IPS DF 19.7 (cell line): ENCODE results near the gene LTV1.
A peak's percentile ranks its signal among the peaks of the same experiment; 100 is the strongest.
"Not testable (repeated sequence)": the region's sequence is repeated elsewhere in the genome, so short reads cannot be mapped to it uniquely, and the experiment has no call there.

ENCODE experiments used
- DNase-seq: peaks from one replicate; pipeline ENCODE4 v3.0.0-alpha.2; 2013; ENCODE audit warnings: low read depth, low spot score

The LTV1 gene, protein sequence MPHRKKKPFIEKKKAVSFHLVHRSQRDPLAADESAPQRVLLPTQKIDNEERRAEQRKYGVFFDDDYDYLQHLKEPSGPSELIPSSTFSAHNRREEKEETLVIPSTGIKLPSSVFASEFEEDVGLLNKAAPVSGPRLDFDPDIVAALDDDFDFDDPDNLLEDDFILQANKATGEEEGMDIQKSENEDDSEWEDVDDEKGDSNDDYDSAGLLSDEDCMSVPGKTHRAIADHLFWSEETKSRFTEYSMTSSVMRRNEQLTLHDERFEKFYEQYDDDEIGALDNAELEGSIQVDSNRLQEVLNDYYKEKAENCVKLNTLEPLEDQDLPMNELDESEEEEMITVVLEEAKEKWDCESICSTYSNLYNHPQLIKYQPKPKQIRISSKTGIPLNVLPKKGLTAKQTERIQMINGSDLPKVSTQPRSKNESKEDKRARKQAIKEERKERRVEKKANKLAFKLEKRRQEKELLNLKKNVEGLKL

DNA sequence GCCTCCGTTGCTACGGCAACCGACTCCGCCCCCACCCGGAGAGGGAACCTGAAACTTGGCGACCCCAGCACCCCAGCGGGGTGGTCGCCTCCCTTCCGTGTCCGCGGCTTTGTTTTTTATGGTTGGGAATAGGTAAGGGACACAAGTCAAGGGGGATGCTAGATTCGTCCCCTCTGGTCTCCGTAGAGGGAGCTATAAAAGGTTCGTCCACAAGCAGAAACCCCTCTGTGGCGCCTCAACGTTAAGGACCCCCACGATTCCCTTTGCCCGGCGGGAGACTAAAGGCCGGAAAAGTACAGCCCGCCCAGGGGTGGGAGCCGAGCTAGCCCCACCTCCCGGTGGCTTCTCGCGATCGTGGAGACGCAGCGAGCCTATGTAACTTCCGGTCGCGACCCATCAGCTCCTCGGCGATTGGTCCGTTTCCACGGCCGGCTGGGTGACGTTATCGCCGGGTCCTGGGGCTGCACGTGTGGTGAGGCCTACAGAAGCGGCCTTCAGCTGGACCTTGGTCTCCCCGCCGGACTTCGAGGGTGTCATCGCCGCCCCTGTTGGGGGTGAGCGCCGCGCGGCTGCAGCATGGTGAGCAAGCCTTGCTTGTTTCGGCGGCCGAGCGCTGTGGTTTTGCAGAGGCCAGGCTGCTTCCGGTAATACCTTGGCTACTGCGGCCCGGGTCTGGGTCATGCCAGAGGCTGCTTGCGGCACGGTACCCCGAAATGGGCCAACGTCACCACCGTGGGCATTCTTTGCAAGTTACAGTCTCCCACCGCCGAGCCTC is at the start of gene LTV1:
LTV1 (plus strand) TSS at position 437 of the 775 bp plus-strand sequence; CDS start at position 577, 140 bp downstream.
- DNase-seq, result peak; percentile 76

DNA sequence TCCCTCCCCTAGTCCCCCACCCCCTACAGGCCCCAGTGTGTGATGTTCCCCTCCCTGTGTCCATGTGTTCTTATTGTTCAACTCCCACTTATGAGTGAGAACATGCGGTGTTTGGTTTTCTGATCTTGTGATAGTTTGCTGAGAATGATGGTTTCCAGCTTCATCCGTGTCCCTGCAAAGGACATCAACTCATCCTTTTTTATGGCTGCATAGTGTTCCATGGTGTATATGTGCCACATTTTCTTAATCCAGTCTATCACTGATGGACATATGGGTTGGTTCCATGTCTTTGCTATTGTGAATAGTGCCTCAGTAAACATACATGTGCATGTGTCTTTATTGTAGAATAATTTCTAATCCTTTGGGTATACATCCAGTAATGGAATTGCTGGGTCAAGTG is 46.6 kb upstream of the LTV1 start:
- not testable (repeated sequence) for DNase-seq

DNA sequence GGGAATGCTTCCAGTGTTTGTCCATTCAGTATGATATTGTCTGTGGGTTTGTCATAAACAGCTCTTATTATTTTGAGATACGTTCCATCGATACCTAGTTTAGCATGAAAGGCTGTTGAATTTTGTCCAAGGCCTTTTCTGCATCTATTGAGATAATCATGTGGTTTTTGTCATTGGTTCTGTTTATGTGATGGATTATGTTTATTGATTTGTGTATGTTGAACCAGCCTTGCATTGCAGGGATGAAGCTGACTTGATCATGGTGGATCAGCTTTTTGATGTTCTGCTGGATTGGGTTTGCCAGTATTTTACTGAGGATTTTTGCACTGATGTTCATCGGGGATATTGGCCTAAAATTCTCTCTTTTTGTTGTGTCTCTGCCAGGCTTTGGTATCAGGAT is 44.7 kb upstream of the LTV1 start:
- DNase-seq, result not testable (repeated sequence)

DNA sequence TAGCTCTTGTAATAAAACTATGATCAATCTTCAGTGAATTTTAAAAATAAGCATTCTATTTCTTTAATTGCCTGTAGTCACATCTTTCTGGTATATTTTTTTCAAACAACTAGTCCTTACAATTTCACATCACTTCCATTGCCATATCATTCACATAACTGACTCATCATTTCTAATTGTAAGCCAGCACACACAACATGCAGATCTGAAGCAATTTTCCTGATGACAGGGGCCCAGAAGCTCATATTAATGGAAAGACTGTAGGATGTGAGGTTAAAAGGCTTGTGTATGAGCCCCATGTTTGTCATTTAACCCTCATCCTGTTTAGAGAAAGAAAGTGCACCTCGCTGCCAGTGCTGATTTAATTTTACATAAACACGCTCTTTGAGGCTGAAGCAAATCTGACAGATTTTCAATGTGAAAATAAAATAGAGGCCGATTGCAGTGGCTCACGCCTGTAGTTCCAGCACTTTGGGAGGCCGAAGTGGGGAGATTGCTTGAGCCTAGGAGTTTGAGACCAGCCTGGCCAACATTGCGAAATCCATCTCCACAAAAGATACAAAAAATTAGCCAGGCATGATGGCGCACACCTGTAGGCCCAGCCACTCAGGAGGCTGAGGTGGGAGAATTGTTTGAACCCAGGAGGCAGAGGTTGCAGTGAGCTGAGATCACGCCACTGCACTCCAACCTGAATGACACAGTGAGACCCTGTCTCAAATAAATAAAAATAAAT is 40.1 kb upstream of the LTV1 start:
- DNase-seq, result no peak

DNA sequence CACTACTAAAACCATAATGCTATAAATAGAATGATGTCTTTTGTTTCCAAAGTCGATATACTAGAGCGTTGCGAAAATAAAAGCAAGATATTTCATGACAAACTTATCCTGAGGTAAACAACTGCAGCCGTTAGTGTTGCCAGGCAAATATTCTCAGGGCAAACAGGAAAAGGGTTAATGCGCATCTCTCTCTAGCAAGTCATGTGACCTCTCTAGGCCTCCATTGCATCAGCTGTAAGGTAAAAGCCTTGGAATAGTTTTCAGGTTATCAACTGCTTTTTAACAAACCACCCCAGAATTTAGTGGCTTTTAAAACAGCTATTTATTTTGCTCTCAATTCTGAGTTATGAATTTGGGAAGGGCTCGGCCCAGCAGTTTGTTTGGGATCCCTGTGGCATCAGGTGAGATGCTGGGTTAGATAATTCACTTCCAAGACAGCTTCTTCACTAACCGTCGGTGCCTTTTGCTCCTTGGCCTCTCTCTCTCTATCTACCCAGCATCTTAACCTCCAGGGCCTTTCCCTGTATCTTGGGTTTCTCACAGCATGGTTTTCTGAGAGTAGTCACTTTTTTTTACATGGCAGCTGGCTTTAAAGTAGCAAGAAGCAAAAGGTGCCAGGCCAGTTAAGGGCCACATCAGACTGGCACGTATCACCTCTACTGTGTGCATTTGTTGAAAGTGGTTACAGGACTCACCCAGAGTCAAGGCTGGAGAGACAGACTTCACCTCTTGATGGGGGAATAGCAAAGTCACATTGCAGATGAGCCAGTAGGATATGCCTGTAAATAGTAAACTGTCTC is 39.2 kb upstream of the LTV1 start:
- peak; percentile 17 for DNase-seq

DNA sequence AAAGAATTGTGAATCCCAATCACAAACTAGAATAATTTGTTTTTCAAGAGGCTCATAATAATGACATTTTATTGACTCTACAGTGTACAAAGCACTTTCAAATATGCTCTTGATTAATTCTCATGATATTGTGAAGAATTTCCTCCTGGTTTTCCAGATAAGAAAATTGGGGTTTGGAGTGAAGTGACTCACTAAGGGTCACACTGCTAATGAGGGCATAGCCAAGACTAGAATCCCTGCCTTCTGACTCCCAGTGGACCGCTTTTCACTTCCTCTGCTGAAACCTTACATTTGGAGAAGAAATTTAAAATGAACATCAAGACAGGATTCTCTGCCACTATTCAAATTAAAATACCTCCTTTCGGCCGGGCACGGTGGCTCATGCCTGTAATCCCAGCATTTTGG is 38.3 kb upstream of the LTV1 start:
- DNase-seq, result no peak

DNA sequence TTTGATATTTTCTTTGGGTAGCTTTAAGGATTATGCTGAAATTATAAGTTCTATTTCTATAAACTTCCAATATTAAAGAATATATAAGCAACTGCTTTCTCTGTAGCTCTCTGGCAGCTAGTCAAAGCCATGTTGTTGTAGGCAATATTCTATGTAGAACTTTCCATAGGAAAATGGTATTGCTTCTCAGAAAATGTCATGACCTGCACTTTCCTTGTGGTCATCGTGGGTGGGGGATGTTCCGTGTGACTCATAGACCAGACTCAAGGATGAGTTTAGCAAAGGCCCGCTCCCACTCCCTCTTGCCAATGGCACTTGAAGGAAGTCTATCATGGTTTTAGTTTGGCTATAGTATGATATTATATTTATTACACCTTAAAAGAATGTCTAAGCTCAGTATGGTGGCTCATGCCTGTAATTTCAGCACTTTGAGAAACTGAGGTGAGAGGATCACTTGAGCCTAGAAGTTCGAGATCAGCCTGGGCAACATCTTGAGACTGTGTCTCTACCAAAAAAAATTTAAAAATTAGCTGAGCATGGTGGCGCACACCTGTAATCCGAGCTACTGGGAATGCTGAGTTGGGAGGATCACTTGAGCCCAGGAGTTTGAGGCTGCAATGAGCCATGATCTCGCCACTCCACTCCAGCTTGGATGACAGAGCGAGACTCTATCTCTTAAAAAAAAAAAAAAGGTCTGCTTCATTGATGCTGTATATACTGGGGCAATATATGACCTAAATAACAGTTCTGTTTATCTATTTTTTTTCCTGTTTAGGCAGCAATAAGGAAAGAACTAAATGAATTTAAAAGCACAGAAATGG is 36.6 kb upstream of the LTV1 start:
- no peak for DNase-seq

DNA sequence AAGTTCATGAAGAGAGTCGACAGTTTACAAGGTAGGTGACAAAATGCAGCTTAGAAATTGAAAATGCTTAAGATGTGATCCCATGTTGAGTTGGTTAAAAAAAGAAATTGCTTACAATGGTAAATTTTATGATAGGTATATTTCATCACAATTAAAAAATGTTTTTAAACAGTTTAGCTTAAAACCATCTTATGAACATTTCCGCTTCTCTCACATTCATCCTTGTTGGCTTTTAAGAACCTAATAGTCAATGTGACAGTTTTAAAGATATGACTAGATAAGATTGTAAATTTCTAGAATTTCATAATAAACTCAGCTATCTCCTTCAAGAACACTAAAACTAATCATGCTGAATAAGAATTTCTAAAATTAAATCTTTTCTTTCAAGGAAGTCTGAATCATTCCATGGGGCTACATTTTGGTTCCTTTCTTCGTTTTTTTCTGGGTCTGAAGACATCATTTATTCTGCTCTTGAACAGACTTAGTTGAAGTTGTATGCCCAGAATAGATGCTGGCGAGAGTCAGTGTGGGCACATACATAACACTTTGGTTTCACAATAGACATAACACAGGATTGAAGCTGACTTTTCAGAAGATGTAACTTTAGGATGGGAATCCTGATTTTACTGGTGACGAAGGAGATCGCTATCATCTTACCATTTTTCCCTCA is 35.9 kb upstream of the LTV1 start:
- DNase-seq, result no peak

DNA sequence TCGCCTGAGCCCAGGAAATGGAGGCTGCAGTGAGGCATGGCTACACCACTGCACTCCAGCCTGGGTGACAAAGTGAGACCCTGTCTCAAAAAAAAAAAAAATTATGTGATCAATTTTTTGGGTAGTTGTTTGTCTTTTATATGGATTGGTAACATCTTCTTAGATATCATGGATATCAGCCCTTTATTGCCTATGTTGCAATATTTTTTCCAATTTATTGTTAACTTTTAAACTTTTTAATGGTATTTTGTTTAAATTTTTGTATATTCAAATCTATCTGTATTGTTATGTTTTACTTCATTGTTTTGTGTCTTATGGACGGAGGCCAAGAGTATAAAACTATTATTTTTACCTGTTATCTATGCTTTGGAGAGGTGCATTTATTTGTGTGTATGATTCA is 32.4 kb upstream of the LTV1 start:
- no peak for DNase-seq

DNA sequence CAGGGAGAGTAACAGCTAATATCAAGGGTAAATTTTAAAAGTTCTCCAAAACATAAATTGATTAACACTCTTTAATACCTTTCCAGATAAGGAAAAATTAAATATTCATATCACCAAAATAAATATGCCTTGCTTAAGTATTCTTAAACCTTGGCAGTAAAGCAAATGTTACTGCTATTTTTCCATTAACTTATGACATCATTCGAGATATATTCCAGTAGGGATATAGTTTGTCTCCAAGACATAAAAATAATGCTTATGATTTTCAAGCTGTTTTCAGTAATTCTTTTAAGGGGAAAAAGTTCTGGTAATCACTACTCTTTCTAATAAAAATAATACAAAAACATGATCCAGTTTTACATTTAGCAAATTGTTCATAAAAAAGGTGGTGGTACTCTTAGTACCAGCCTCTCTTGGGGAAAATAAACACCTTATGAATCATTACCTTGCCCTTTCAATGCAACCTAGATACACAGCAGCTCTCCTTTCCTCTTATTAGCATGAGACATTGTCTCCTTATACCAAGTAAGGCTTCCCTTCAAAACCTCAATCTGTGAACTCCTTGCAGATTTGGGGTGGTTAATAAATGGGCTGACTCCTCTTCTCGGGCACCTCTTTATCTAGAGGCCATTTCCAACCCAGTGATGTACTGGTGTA is 31.5 kb upstream of the LTV1 start:
- DNase-seq, result no peak

DNA sequence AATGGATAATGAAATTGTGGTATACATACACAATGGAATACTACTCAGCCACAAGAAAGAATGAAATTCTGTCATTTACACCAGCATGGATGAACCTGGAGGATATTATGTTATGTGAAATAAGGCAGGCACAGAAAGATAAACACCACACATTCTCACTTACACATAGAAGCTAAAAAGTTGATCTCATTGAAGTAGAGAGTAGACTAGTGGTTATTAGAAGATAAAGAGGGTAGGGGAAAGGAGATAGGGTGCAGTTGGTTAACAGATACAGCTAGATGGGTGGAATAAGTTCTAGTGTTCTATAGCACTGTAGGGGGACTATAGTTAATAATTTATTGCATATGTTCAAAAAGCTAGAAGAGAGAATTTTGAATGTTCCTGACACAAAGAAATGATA is 25.5 kb upstream of the LTV1 start:
- no peak for DNase-seq

DNA sequence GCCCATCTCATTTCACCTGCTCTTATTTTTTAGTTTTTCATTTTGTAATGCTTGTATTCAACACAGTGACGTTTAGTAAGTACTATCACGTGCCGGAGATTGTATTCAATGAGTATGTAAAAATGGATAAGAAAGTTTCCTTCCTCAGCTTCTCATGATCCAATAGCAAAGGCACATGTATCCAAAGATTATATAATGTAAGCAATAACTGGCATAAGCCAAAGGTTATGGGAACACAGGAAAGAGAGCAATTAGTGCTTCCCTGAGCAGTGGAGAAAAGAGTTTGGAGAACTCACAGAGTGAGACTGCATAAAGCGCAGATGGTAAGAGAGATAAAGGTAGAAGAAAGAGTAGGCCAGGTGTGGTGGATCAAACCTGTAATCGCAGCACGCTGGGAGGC is 21.8 kb upstream of the LTV1 start:
- no peak for DNase-seq

DNA sequence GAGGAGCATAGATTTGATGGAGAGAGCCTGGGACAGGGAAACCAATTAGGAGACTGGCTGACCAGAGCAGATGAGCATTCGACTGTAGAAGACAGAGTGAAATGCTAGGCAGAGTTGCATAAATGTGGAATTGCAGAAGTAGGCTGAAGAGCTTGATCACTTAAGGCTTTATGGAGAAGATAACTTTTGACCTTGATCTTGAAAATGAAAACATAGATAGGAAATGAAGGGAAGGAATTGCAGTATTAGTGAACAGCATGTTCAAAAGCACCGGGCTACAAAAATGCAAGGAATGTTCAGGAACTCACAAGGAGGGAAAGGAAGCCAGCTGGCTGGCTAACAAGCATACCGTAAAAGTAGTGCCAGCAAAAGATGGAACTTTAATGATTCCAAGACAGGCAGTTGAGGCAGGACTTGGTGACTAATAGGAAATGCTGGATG is 20.5 kb upstream of the LTV1 start:
- DNase-seq, result no peak

DNA sequence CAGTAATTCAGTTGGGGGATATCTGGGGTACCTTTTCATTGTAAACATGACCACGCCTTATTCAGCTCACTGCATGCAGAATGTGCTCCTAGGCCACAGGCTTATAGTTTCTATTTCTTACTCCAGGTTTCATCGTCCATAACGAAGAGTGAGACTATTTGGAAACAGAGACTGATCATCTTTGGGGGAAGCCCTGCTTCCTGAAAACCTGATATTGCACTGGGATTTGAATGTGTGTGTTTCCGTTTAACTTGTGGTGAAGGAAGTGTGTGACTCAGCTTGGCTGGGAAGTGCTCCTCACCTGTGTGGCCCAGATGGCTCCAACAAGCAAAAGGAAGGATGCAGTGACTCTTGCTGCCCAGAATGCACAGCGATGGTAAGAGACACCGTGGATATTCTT is 19.6 kb upstream of the LTV1 start:
- DNase-seq, result no peak

DNA sequence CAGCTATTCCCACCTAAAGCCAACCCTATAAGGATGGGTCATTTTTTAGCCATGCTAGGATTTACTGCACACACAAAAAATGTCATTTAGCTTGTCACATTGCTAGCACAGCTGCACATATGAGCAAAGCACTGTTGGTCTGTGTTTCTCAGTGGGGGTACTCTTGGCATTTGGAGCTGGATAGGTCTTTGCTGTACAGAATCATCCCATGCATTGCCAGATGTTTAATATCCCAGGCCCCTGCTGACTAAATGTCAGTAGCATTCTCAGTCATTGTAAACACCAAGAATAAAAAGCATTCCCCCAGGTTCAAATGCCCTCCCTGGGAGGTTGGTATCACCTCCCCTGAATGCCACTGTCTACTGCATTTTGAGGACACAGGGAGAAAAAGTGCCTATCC is 14.6 kb upstream of the LTV1 start:
- no peak for DNase-seq

DNA sequence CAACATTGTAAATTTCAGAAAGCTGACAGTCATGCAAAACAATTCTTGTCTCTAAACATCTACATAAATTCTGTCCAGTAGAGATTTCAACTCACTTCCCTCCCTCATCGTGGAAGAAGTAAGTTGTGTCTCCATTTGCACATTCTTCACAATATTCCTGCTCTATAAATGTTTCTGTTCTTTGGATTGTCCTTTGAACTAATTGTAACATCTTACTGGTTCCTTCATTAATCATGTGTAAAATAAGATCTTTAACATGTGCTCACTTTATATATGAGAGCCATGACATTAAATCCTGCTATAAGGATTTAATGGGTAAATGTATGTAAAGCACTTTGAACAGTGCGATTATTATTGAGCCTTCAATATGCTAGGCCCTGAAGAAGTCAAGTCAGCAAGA is 7.0 kb upstream of the LTV1 start:
- no peak for DNase-seq

DNA sequence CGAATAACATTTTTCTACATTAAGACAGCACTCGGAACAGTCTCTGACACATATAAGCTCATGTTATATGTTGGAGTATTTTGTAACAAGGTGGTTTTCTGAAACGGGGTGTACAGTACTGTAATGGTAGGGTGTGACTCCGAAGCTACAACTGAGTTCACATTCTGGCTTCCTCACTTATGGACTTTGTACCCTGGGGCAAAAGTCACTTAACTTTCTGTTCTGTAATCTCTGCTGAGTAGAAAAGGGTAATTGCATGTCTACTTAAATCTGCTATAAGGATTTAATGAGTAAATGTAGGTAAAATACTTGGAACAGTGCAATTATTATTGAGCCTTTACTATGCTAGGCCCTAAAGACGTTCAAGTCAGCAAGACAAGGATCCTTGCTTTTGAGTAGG is 4.7 kb upstream of the LTV1 start:
- DNase-seq, result no peak

DNA sequence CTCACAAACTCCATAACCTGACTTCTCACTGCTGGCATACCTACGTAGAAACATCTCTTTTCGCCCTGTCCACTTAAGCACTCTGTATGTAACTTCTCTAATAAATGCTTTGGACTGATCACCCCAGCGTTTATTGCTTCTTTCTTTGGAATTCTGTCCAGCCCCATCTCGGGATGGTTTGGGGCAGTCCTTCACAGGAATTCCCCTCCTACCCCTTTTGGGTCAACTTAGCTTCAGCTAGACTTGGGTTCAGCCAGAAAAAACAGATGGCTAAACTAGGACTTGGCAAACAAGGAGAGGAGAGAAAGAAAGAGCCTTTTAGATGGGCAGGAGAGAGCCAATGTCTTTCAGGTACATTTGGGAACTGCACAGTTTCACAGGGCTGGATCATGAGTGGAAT is 3.9 kb upstream of the LTV1 start:
- no peak for DNase-seq

DNA sequence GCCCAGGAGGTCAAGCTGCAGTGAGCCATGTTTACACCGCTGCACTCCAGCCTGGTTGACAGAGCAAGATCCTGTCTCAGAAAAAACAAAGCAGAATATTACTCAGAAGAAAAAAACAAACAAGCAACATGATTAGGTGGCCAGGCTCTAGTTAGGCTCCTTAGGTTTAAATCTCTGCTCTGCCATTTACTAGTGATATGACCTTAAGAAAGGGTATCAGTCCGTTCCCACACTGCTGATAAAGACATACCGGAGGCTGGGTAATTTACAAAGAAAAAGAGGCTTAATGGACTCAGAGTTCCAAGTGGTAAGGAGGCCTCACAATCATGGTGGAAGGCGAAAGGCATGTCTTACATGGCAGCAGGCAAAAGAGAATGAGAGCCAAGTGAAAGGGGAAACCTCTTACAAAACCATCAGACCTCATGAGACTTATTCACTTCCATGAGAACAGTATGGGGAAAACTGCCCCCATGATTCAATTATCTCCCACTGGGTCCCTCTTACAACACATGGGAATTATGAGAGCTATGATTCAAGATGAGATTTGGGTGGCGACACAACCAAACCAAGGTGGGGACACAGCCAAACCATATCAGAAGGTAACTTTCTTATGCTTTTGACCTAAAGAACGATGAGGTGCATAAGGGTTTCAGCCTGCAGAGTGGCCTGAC is 2.4 kb upstream of the LTV1 start:
- no peak for DNase-seq
